Suprapubic skin (tissue), 4 donors: Measurements from ENCODE around the gene ZNF70.

Experiments used
- CTCF ChIP-seq, 2 donors: fragments of 200-600 bp in 1 of 2; fragments of 450-650 bp in 1 of 2; sonication (generic) in 1 of 2; IDR thresholded peaks; one replicate each; pipeline ENCODE4 v1.5.1; 2016 to 2019; ENCODE audit warnings: antibody characterized with exemption in 2 of 2, mild to moderate bottlenecking in 1 of 2, moderate library complexity in 1 of 2
- EP300 ChIP-seq: sonication (generic); formaldehyde crosslinking; IDR thresholded peaks from one replicate; pipeline ENCODE4 v1.6.1; 2017; ENCODE audit warnings: antibody characterized with exemption
- POLR2A ChIP-seq, 2 donors: fragments of 450-650 bp; IDR thresholded peaks; one replicate each; pipeline ENCODE4 v1.6.1; 2017; ENCODE audit warnings: antibody characterized with exemption in 2 of 2, mild to moderate bottlenecking in 2 of 2, moderate library complexity in 2 of 2
- POLR2AphosphoS5 ChIP-seq, 3 donors: sonication (generic); formaldehyde crosslinking; IDR thresholded peaks; one replicate each; pipeline ENCODE4 v1.6.1; 2017; ENCODE audit warnings: antibody characterized with exemption in 3 of 3

DNA sequence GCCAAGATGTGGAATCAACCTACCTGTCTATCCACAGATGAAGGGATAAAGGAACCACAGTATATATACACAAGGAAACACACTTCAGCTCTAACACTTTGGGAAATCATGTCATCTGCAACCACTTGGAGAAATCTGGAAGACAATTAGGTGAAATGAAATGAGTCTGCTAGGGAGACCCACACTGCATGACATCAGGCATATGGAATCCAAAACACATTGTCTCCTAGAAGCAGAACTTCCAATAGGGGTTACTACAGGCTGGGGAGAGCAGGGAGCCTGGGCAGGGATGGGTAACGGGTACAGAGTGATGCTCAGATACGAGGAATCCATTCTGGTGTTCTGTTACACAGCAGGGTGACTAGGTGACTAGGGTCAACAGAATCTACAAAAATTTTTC is 41.8 kb downstream of the ZNF70 start:
- no peak for TF ChIP-seq POLR2A (IDR thresholded peaks at IDR 0.05)
- TF ChIP-seq EP300, result no peak
- no peak for TF ChIP-seq CTCF (IDR thresholded peaks at IDR 0.05)
- no peak for TF ChIP-seq POLR2AphosphoS5 (IDR thresholded peaks at IDR 0.05)
